OCI-LY7 (cell line): ENCODE results near the gene NPB. TPM values are rescaled to one million over a fixed set of nuclear protein-coding genes. Genes with fewer than 3 reads are reported as not detected.

Experiments used
- BruUV-seq: library from RNA; stranded (reverse); fragments of 400-500 nt; replicated peaks from 2 replicates; lab custom pipeline; 2021; lab: Mats Ljungman, UMichigan
- CTCF ChIA-PET: fragments of 300-600 bp; sonication (Branson Sonifier 250); formaldehyde crosslinking; loops from one replicate; lab custom pipeline; 2022; ENCODE audit warnings: antibody characterized with exemption; ENCODE audit not compliant: unreplicated experiment; lab: Charles Lee
- POLR2A ChIA-PET: fragments of 300-600 bp; sonication (Branson Sonifier 250); formaldehyde crosslinking; loops from one replicate; lab custom pipeline; 2022; ENCODE audit warnings: antibody characterized with exemption; lab: Charles Lee
- DNase-seq: peaks from one replicate; pipeline ENCODE4 v3.0.0-alpha.2; 2015; ENCODE audit warnings: low spot score
- H2AFZ ChIP-seq: fragments of 200-600 bp; sonication (generic), shearing (Covaris generic); 2 replicates; pipeline ENCODE4 v1.6.1; 2014; ENCODE audit warnings: mild to moderate bottlenecking, antibody characterized with exemption, low read length, moderate library complexity
- H3K27ac ChIP-seq: fragments of 200-600 bp; sonication (generic); 2 replicates; pipeline ENCODE4 v1.5.1; 2014; ENCODE audit warnings: mixed run types, low read depth, mild to moderate bottlenecking, moderate library complexity, low read length, inconsistent platforms; ENCODE audit not compliant: poor library complexity, severe bottlenecking
- H3K36me3 ChIP-seq: fragments of 200-600 bp; sonication (generic); 2 replicates; pipeline ENCODE4 v1.6.1; 2014; ENCODE audit warnings: mild to moderate bottlenecking, antibody characterized with exemption, low read length, moderate library complexity, mixed read lengths; ENCODE audit not compliant: insufficient read depth
- H3K4me1 ChIP-seq: fragments of 200-600 bp; sonication (generic); 2 replicates; pipeline ENCODE4 v1.5.1; 2014; ENCODE audit warnings: mild to moderate bottlenecking, low read length; ENCODE audit not compliant: insufficient read depth, poor library complexity, severe bottlenecking
- H3K4me2 ChIP-seq: fragments of 200-600 bp; sonication (generic); 2 replicates; pipeline ENCODE4 v1.6.1; 2014; ENCODE audit warnings: mild to moderate bottlenecking, low read length
- H3K4me3 ChIP-seq: fragments of 200-600 bp; sonication (generic); 2 replicates; pipeline ENCODE4 v1.5.1; 2014; ENCODE audit warnings: mild to moderate bottlenecking, low read depth, low read length; ENCODE audit not compliant: poor library complexity, severe bottlenecking
- H3K79me2 ChIP-seq: fragments of 200-600 bp; sonication (generic); 2 replicates; pipeline ENCODE4 v1.6.1; 2016; ENCODE audit warnings: low read depth, mild to moderate bottlenecking, low read length, moderate library complexity, mixed read lengths; ENCODE audit not compliant: insufficient read depth
- H3K9me2 ChIP-seq: fragments of 200-600 bp; sonication (generic); 2 replicates; pipeline ENCODE4 v1.6.1; 2016; ENCODE audit warnings: mild to moderate bottlenecking, low read length, mixed read lengths; ENCODE audit not compliant: insufficient read depth
- H3K9me3 ChIP-seq: fragments of 200-600 bp; sonication (generic); 2 replicates; pipeline ENCODE4 v1.6.1; 2014; ENCODE audit warnings: mild to moderate bottlenecking, mixed run types, low read length, mixed read lengths
- H4K20me1 ChIP-seq: fragments of 200-600 bp; sonication (generic); 2 replicates; pipeline ENCODE4 v1.6.1; 2014; ENCODE audit warnings: mild to moderate bottlenecking, antibody characterized with exemption, low read length, moderate library complexity, mixed read lengths; ENCODE audit not compliant: insufficient read depth
- CTCF ChIP-seq: fragments of 200-600 bp; sonication (generic); conservative IDR thresholded peaks from 2 replicates; pipeline ENCODE4 v1.5.1; 2014; ENCODE audit warnings: mild to moderate bottlenecking, antibody characterized with exemption, low read length, moderate library complexity, mixed read lengths
- EZH2phosphoT487 ChIP-seq: fragments of 200-600 bp; sonication (generic); IDR thresholded peaks from 2 replicates; pipeline ENCODE4 v1.6.1; 2018; ENCODE audit warnings: low read depth, borderline replicate concordance, mild to moderate bottlenecking, mixed run types, antibody characterized with exemption, low read length, moderate library complexity, mixed read lengths
- intact Hi-C: fragments of 100-400 bp; cut with micrococcal nuclease; formaldehyde crosslinking; loops from one replicate; pipeline ENCODE4 v1.10.0; 2022; ENCODE audit not compliant: unreplicated experiment
- total RNA-seq, 2 experiments: library from RNA; depleted of rRNA in 1 of 2; stranded (reverse); fragments of >200 nt in 1 of 2; shearing (Covaris generic) in 1 of 2; gene quantifications; 2 replicates each; pipeline ENCODE4 v1.2.3, GENCODE V29; 2014 to 2022

NPB gene
- total RNA-seq, 2 experiments from 2014 or later = 2.8 to 3.2 TPM

GRCh38 chr17:81903415-81903831 is 1.4 kb downstream of the NPB start:
- Histone ChIP-seq H3K4me1 (no peaks in the 10 kb centered on the region), H3K36me3 (peaks cover 48% of the 10 kb centered on the region; the same call in 1 of the 2 replicates), H3K9me2 (no peaks in the 10 kb centered on the region), H3K4me2 (no peak overlapping the region), H2AFZ (no peak overlapping the region), H3K79me2 (no peaks in the 10 kb centered on the region), H4K20me1 (no peaks in the 10 kb centered on the region; the same call in 1 of the 2 replicates), H3K4me3 (no peak overlapping the region), H3K9me3 (no peaks in the 10 kb centered on the region), H3K27ac (no peak overlapping the region)
- DNase-seq = no peak
- POLR2A ChIA-PET = no interaction called here
- TF ChIP-seq EZH2phosphoT487 (no peak), CTCF (no peak)
- CTCF ChIA-PET = no interaction called here
- no TSS peak for BruUV-seq
- intact Hi-C loops = no loop called here

DNA sequence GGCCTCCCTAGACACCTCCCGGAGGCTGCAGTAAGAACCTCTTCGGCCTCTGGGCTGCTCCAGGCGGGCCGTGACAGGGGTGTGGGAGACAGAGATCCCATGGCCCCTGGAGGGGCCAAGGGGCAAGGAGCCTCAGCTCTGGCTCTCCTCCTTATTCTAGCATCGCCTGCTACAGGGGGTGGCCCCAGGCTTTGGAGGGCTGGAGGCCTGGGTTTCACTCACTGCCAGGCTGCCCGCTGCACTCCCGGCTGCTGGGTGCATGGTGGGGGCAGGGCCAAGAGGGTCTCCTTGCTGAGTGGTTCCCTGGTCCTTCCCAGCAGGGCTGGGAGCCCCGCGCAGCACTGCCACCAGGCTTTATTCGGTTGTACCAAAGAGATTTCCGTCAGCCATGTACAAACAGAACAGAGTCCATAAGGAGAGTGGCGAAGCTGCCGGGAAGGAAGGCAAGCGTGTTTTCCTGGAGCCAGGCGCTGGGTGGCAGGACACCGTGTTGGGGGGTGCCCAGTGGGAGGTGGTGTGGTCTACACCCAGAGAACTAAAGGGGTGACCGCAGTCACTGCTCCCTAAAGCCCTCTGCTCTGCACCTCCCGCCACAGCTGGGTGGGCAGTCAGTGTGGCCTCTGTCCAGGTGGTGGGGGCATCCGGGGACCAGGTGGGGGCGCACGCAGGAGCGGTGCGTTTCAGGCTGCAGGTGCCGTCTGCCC is 2.0 kb downstream of the NPB start:
- peaks cover 48% of the 10 kb centered on the region; the same call in 1 of the 2 replicates for H3K36me3 ChIP-seq
- no peaks in the 10 kb centered on the region for H3K9me3 ChIP-seq
- no TSS peak for BruUV-seq
- no peak overlapping the region for H3K4me2 ChIP-seq
- intact Hi-C loops = no loop called here
- H4K20me1 ChIP-seq = no peaks in the 10 kb centered on the region; the same call in 1 of the 2 replicates
- no peak for DNase-seq
- H2AFZ ChIP-seq = no peak overlapping the region
- ChIA-PET POLR2A (no interaction called here), CTCF (no interaction called here)
- no peaks in the 10 kb centered on the region for H3K4me1 ChIP-seq
- H3K9me2 ChIP-seq = no peaks in the 10 kb centered on the region
- H3K4me3 ChIP-seq = no peak overlapping the region
- TF ChIP-seq CTCF (no peak), EZH2phosphoT487 (no peak)
- H3K79me2 ChIP-seq = no peaks in the 10 kb centered on the region
- H3K27ac ChIP-seq = no peak overlapping the region
